Hepatocyte (in vitro differentiated cells): Measurements from ENCODE around the gene DNAI7.

Experiments used
- CTCF ChIP-seq: fragments of 200-600 bp; sonication (generic); IDR thresholded peaks from 2 replicates; pipeline ENCODE4 v1.5.1; 2016; ENCODE audit warnings: antibody characterized with exemption, mild to moderate bottlenecking; ENCODE audit not compliant: poor library complexity
- EZH2 ChIP-seq: fragments of 200-600 bp; sonication (generic); IDR thresholded peaks from 2 replicates; pipeline ENCODE4 v1.6.1; 2016; ENCODE audit warnings: antibody characterized with exemption, mild to moderate bottlenecking, borderline replicate concordance

- TF ChIP-seq CTCF (no peak), EZH2 (no peak)
Observed at GRCh38 chr12:25207411-25207810, 12.5 kb upstream of the DNAI7 start.
